ENCODE measurements around the gene GABRB3. TPM values are rescaled to one million over a fixed set of nuclear protein-coding genes. Genes with fewer than 3 reads are reported as not detected.

GABRB3 gene
- total and polyA plus RNA-seq, 2 donors (not counting 1 experiment from before 2014, with no cell fraction given) = 0.07 TPM; not detected in 1

DNA sequence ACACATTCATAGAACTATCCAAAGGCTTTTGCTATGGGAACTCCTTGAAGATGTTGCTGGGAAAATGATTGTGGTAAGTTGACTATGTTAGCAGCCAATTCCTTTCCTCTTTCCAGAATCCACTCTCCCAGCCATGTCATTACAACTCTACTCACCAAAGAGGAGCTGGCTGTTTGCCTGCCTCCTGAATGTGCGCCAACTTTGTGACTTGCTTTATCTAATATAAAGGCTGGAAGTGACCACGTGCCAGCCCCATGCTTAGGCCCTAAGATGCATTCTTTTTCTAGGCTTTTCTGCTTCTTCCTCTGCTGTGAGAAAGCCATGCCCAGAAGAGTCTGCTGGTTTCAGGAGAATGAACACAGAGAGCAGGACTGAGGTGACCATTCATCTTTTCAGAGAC, 182.2 kb downstream of the GABRB3 start:
- Histone ChIP-seq H3K27ac (ENCODE audit: low read length in 2 of 2) (no peak overlapping the region), H3K36me3 (replicated peaks in 1 of 2; ENCODE audit: control extremely low read depth in 1 of 2, control insufficient read depth in 1 of 2, extremely low read depth in 1 of 2, insufficient read depth in 2 of 2, low read length in 1 of 2) (no peaks in the 10 kb centered on the region), H3K27me3 (replicated peaks in 1 of 4; ENCODE audit: control extremely low read depth in 1 of 4, control insufficient read depth in 3 of 4, insufficient read depth in 4 of 4, low read length in 3 of 4) (no peaks in the 10 kb centered on the region), H3K4me3 (ENCODE audit: control extremely low read depth in 1 of 5, extremely low read depth in 1 of 5, insufficient read depth in 1 of 5, low read depth in 2 of 5, low read length in 4 of 5) (no peak overlapping the region), H3K4me2 (replicated peaks; ENCODE audit: low read depth, low read length, poor library complexity, severe bottlenecking) (no peak overlapping the region), H3K79me2 (ENCODE audit: control insufficient read depth, insufficient read depth, low read length) (no peaks in the 10 kb centered on the region), H3K9me3 (ENCODE audit: control extremely low read depth in 1 of 3, control insufficient read depth in 2 of 3, insufficient read depth in 1 of 3, low read length in 2 of 3) (no peaks in the 10 kb centered on the region), H4K20me1 (ENCODE audit: control insufficient read depth, insufficient read depth, low read length, poor library complexity, severe bottlenecking) (no peaks in the 10 kb centered on the region), H3K9ac (ENCODE audit: low read length) (no peak overlapping the region), H2AFZ (ENCODE audit: insufficient read depth, low read depth, low read length, poor library complexity, severe bottlenecking) (no peak overlapping the region), H3K4me1 (ENCODE audit: control insufficient read depth in 2 of 2, insufficient read depth in 2 of 2, low read length in 2 of 2) (no peaks in the 10 kb centered on the region)
- H3K4me3 Mint-ChIP-seq = no peak overlapping the region
- H3K27me3 Mint-ChIP-seq = no peaks in the 10 kb centered on the region
- H3K4me1 Mint-ChIP-seq = no peaks in the 10 kb centered on the region
- CTCF ChIA-PET = no interaction called here
- intact Hi-C loops (cut with micrococcal nuclease) = no loop called here
- no peaks in the 10 kb centered on the region for H3K9me3 Mint-ChIP-seq (ENCODE audit: insufficient read depth)
- ATAC-seq (ENCODE audit: low read depth) (no peak), DNase-seq (no peak)
- no peak overlapping the region for H3K27ac Mint-ChIP-seq
- 36% methylated on average over 1 of the region's 2 CpGs for whole genome bisulfite sequencing (ENCODE audit: insufficient coverage)
- POLR2A ChIA-PET = no interaction called here
- TF ChIP-seq CTCF (IDR thresholded peaks at IDR 0.05) = no peak
- no peak for TF ChIP-seq EZH2 (IDR thresholded peaks at IDR 0.05; ENCODE audit: borderline replicate concordance, insufficient read depth, low read depth, low read length, poor library complexity, severe bottlenecking)

DNA sequence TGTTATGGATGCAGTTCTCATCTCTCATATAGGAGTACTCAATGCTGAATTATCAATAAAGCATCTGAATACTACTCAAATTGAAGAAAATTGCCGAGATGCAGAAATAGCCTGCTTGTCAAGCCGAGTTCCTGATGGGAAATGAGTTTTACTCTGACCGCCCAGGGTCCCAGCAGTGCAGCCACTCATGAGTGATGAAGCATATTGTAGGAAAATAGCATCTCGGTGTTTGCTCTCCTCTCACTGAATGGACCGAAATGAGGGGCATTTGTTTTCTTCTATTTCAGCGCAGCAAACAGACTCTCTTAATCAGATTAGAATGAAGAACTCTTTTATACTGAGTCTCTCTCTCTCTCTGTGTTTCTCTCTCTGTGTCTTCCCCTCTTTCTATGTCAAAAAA, 190.0 kb downstream of the GABRB3 start:
- no peak for DNase-seq
- Histone ChIP-seq H4K20me1 (ENCODE audit: control insufficient read depth, insufficient read depth, low read length, poor library complexity, severe bottlenecking) (no peaks in the 10 kb centered on the region), H2AFZ (ENCODE audit: insufficient read depth, low read depth, low read length, poor library complexity, severe bottlenecking) (no peak overlapping the region), H3K4me1 (ENCODE audit: control insufficient read depth in 2 of 2, insufficient read depth in 2 of 2, low read length in 2 of 2) (no peaks in the 10 kb centered on the region), H3K9me3 (ENCODE audit: control extremely low read depth in 1 of 3, control insufficient read depth in 2 of 3, insufficient read depth in 1 of 3, low read length in 2 of 3) (peaks cover 0 to 6% (median 0%) of the 10 kb centered on the region in 3 donors), H3K4me2 (replicated peaks; ENCODE audit: low read depth, low read length, poor library complexity, severe bottlenecking) (no peak overlapping the region), H3K4me3 (ENCODE audit: control extremely low read depth in 1 of 5, extremely low read depth in 1 of 5, insufficient read depth in 1 of 5, low read depth in 2 of 5, low read length in 4 of 5) (no peak overlapping the region), H3K79me2 (ENCODE audit: control insufficient read depth, insufficient read depth, low read length) (no peaks in the 10 kb centered on the region), H3K27me3 (replicated peaks in 1 of 4; ENCODE audit: control extremely low read depth in 1 of 4, control insufficient read depth in 3 of 4, insufficient read depth in 4 of 4, low read length in 3 of 4) (no peaks in the 10 kb centered on the region), H3K27ac (ENCODE audit: low read length in 2 of 2) (no peak overlapping the region), H3K9ac (ENCODE audit: low read length) (no peak overlapping the region), H3K36me3 (replicated peaks in 1 of 2; ENCODE audit: control extremely low read depth in 1 of 2, control insufficient read depth in 1 of 2, extremely low read depth in 1 of 2, insufficient read depth in 2 of 2, low read length in 1 of 2) (no peaks in the 10 kb centered on the region)
- no peak for ATAC-seq (ENCODE audit: low read depth)
- POLR2A ChIA-PET = no interaction called here
- CTCF ChIA-PET = no interaction called here
- H3K4me3 Mint-ChIP-seq = no peak overlapping the region
- no peak overlapping the region for H3K27ac Mint-ChIP-seq
- WGBS (ENCODE audit: insufficient coverage) = 90% methylated on average over 2 of the region's 6 CpGs
- H3K4me1 Mint-ChIP-seq = no peaks in the 10 kb centered on the region
- TF ChIP-seq EZH2 (IDR thresholded peaks at IDR 0.05; ENCODE audit: borderline replicate concordance, insufficient read depth, low read depth, low read length, poor library complexity, severe bottlenecking) (no peak), CTCF (IDR thresholded peaks at IDR 0.05) (no peak)
- intact Hi-C loops (cut with micrococcal nuclease) = no loop called here
- H3K9me3 Mint-ChIP-seq (ENCODE audit: insufficient read depth) = peaks cover 6% of the 10 kb centered on the region
- no peaks in the 10 kb centered on the region for H3K27me3 Mint-ChIP-seq

All from B cell (primary cell).